ENCODE measurements around the gene C16orf90.

The C16orf90 gene

GRCh38 chr16:3525951-3526350 lies 30.7 kb upstream of the C16orf90 start:
- no peak for TF ChIP-seq CTCF (IDR thresholded peaks at IDR 0.05; ENCODE audit: control extremely low read depth, extremely low read depth, low read depth, missing control alignments)
- ChIA-PET CTCF (interaction anchor here (1.6 to 2.8 kb wide), 4 partner anchors 10 to 727 kb away, joined by 3 to 15 read pairs (median 4); no protein-coding TSS in a partner anchor), POLR2A (no interaction called here)
- DNase-seq (ENCODE audit: extremely low spot score), result no peak

- CTCF ChIA-PET, result interaction anchor here (1.2 to 1.3 kb wide), 2 partner anchors 139 to 807 kb away, joined by 3 to 4 read pairs; no protein-coding TSS in a partner anchor
- POLR2A ChIA-PET, result no interaction called here
- TF ChIP-seq CTCF (IDR thresholded peaks at IDR 0.05; ENCODE audit: control extremely low read depth, extremely low read depth, low read depth, missing control alignments), result no peak
- DNase-seq (ENCODE audit: extremely low spot score), result no peak
These were observed 28.0 kb upstream of the C16orf90 start for GRCh38 chr16:3523281-3523680.

- POLR2A ChIA-PET, result no interaction called here
- no peak for DNase-seq (ENCODE audit: extremely low spot score)
- no peak for TF ChIP-seq CTCF (IDR thresholded peaks at IDR 0.05; ENCODE audit: control extremely low read depth, extremely low read depth, low read depth, missing control alignments)
- CTCF ChIA-PET, result no interaction called here
These were observed 25.6 kb upstream of the C16orf90 start for GRCh38 chr16:3520841-3521240.

- DNase-seq (ENCODE audit: extremely low spot score), result no peak
- TF ChIP-seq CTCF (IDR thresholded peaks at IDR 0.05; ENCODE audit: control extremely low read depth, extremely low read depth, low read depth, missing control alignments), result no peak
- POLR2A ChIA-PET, result no interaction called here
- CTCF ChIA-PET, result no interaction called here
These were observed 25.1 kb upstream of the C16orf90 start for GRCh38 chr16:3520413-3520812.

GRCh38 chr16:3519581-3519980 lies 24.3 kb upstream of the C16orf90 start:
- no peak for DNase-seq (ENCODE audit: extremely low spot score)
- TF ChIP-seq CTCF (IDR thresholded peaks at IDR 0.05; ENCODE audit: control extremely low read depth, extremely low read depth, low read depth, missing control alignments), result no peak
- ChIA-PET POLR2A (no interaction called here), CTCF (no interaction called here)

GRCh38 chr16:3518986-3519348 lies 23.7 kb upstream of the C16orf90 start:
- no peak for TF ChIP-seq CTCF (IDR thresholded peaks at IDR 0.05; ENCODE audit: control extremely low read depth, extremely low read depth, low read depth, missing control alignments)
- ChIA-PET POLR2A (no interaction called here), CTCF (interaction anchor here (1.0 kb wide), 1 partner anchor 11 kb away, joined by 3 read pairs; no protein-coding TSS in a partner anchor)
- no peak for DNase-seq (ENCODE audit: extremely low spot score)
